DLD1 (cell line): ENCODE measurements around the gene SLIT1.

ENCODE experiments used
- in situ Hi-C: cut with HindIII; loops from 2 replicates; pipeline ENCODE4 v1.10.0; 2017; ENCODE audit warnings: low sequenced_read_pairs

The SLIT1 gene

DNA sequence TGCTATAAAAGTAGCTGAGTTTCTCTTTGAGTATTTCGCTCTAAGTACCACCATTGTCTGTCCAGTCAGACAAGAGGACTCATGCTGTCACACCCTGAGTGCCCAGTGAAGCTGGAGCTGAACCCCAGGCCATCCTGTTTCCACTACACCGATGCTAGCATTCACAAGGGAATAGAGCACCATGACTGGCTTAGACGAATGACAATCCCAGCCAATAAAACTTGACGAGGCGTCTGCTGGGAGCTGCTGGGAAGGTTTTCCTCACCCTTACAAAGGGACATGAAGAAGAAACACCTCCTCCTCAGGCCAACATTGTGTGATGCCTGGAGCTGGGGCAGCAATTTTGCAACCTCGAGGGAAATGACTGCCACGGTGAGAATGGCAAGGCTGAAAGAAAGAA, 17.5 kb upstream of the SLIT1 start:
- in situ Hi-C loops = no loop called here

DNA sequence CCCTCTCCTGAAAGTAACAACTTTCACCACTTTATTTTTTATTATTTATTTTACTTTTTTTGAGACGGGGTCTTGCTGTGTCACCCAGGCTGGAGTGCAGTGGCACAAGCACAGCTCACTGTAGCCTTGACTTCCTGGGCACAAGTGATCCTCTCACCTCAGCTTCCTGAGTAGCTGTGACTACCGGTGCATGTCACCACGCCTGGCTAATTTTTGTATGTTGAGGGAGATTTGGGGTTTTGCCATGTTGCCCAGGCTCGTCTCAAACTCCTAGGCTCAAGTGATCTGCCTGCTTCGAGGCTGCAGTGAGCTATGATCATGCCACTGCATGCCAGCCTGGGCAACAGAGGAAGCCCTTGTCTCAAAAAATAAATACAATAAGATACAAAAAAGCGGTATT, 14.9 kb upstream of the SLIT1 start:
- in situ Hi-C loops = no loop called here

DNA sequence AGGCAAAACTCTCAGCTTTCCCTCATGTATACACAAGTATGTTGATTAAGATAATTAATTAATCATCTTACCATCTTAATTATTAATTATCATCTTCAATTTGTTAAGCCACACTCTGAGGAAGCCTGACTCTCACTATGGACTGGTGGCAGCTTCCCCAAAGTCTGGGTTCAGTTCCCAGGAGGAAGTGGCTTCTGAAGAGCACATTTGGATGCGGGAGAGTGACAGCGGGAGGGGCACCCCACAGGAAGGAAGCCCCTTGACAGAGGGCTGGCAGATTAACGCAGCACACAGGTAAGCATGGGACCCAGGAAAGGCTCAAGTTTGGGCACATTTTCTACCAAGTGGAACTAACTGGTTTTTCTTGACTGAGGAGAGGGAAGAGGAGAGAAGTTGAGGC, 13.4 kb upstream of the SLIT1 start:
- in situ Hi-C loops = no loop called here

DNA sequence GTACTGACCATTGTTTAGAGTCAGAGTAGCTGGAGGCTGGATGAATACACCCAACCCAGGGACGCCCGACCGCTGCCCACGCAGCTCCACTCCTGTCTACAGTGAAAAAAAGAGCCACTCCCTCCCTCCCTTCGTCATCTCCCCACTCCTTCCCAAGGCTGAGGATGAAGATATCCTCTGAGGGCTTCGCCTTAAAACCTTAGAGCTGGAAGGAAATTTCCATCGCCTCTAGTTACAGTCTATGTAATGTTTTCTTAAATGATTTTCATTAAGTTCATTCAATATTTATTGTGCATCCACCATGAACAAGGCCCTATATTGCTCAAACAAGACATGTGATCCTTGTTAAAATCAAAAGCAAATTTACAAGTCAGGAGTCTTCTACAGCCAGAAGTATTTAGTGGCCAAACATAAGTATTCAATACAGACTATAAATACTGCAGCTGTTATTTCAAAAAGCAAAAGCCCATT, 11.3 kb upstream of the SLIT1 start:
- in situ Hi-C loops = no loop called here

DNA sequence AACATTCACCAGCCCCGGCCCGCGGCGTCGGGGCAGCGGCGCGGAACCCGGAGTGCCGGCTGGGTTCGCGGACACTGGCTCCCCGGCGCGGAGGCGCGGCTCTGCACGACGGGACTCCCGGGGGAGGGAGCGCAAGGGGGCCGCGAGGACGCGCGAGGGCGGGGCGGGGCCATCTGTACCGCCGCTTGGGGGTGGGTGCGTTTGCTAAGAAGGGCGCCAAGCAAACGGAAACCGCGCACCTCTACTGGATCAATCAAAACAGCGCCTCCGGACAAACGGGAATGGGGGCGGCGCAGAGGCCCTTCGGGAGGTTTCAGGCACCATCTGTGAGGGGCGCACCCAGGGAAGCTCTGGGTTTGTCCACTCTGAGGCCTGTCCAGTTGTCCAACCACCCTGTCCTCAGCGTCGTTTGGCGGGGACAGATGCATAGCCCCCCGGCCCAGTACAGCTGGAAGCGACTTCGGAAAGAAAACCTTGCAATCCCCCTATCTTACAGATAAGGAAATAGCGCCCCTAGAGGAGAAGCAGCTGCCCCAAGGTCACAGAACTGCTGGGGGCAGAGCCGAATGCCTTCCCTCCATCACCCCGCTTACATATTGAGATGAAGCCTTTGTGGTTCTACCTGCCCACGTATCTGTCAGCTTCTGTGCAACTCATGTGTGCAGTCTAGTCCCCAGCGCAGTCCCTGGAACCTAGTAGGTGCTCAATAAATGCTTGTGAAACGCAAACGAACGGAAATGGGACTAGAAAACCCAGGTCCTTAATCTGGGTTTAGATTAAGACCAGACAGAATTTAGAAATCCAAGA, 10.7 kb upstream of the SLIT1 start:
- in situ Hi-C loops = no loop called here

DNA sequence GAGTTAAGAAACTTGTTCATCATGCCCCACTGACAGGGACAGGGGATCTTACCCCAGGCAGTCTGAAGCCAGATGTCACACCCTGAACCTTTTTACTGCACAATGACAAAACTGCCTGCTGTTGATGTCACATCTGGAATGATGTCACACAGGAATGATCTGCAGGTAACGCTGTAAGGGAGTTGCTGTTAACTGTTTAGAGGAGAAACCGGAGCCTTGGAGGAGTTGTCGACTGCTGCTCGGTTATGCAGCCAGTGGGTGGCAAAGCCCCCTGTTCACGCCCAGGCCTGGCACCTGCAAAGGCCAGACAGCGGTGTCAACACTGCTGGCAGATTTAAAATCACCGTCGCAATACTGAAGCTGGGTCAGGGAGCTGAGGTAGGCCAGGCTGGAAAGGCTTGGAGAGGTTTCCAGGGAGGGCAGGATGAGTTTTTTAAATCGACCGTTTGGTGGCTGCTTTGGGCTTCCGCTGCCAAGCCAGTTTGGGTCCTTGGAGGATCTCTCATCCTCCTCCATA, 10.0 kb upstream of the SLIT1 start:
- in situ Hi-C loops = no loop called here

DNA sequence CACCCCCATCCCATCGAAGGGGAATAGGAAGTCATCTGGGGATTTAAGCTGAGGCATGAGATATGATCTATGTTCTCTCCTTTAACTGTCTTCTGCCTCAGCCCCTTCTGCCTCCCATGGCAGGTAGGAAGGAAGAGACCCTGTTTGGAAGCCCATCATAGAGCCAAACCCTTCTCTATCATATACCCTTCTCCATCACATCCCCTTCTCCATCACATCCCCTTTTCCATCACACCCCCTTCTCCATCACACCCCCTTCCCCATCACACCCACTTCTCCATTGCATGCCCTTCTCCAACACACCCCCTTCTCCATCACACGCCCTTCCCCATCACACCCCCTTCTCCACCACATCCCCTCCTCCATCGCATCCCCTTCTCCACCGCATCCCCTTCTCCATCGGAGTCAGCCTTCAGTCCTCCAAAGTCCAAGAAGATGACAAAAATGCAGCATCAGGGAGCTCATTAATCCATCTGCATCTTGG, 7.2 kb upstream of the SLIT1 start:
- in situ Hi-C loops = no loop called here

DNA sequence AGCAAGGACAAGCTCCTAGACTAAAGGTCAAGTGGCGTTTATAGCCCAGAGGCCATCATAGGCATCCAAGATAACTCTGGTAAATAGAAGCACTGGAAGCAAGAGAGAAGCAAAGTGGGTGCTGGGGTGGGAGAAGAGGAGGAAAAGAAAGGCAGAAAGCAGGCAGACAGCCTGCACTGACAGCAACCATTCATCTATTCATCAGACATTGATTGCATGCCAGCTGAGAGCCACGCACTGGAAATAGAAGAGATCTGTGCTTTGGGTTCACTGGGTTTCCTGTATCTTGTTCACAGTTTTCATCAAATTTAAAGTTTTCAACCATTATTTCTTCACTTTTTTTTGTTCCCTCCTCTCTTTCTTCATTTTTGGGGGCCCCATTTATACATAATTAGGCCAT, 4.7 kb upstream of the SLIT1 start:
- in situ Hi-C loops = no loop called here

DNA sequence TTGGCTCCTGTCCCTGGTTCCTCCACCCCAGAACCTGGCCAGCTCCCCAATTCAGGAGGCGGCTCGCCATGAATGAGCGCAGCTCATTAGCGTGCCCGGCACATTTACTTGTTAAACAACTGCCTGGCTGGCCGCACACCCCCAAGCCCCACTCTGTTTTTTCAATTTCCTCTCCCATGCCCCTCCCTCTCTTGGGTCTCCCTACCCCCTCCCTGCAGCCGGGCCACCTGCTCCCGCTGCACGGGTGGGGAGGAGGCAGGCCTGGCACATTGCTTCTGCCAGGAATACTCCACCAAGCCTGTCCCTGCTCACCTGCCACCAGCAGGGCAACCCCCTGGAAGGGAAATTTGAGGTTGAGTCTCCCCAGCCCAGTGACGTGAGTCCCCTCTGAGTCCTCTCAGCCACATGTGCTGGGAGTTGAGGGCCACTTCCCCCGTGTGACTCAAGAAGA, 2.5 kb upstream of the SLIT1 start:
- in situ Hi-C loops = no loop called here

DNA sequence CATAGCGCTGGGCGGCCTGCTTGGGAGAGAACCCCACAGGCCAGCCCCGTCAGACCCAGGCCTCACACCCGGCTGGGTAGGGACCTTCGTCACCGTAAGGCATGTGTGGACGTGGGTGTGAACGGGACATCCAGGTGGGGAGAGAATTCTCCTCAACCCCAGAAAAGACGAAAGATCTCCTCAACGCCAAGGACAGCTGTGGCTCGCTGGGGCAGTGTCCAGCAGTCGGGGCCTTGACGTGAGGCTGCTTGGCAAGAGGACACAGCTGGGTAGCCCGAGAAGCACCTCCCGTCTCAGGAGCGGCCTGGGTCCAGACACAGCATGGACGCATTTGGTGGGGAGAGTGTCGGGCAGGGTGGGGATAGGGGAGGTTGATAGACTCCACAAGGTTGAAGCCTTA, 1.2 kb upstream of the SLIT1 start:
- in situ Hi-C loops = no loop called here

DNA sequence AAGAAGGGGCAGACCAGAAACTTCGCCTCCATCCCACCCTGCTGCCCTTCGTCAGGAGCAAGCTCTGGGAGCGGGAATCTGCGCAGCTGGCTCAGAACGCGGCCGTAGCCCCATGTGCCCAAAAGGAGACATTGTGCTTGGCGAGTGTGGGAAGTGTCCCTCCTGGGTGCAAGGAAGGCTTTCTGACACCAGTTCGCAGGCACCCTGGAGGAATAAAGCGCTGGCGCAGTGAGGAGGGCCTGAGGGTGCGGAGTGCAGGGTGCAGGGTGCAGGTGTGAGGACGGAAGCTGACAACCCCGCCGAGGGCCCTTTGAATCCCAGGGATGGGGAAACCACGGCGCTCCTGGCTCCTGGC, 811 bp downstream of the SLIT1 start:
- in situ Hi-C loops = no loop called here

DNA sequence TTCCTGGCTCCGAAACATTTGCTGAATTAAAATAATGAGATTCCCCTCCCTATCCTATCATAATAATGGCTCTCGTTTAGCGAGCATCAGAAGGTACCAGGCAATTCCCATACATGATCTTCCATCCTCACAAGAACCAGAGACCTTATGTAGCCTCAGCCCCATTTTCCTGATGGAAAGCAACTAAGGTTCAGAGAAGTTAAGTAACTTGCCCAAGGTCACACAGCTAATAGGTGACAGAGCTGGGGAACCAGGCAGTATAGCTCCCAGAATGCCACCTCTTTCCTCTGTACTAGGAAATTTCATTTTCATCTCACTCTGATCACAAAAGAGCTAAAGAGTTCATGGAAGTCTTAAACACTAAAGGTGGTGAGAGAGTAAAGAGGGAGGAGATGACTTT, 2.4 kb downstream of the SLIT1 start:
- in situ Hi-C loops = no loop called here

DNA sequence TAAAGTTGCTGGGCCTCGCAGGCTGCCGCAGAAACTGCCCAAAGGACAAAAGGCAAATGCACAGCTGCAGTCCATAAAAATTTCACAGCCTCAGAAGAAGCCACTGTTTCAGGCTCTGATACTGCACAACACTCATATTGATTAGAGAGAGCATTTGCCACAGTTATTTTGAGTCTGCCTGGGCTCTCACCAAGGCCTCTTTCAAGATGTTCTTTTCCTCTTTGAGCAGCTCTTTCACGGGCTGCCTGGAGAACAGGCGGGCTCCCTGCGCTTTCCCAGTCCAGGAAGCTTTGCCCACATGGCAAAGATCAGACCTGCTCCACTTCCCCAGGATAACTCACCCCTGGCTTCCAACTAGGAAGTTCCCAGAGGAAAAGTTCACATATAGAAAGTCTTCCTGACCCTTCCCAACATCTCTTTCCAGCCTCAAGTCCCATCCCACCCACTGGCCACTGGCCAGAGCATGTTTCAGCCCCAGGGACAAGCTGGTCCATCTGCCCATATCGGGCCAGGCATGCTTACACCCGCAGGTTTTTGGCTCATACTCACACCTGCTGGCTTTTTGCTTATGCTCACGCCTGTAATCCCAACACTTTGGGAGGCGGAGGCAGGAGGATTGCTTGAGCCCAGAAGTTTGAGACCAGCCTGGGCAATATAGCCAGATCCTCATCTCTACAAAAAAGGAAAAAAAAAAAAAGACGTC, 3.3 kb downstream of the SLIT1 start:
- in situ Hi-C loops = no loop called here

DNA sequence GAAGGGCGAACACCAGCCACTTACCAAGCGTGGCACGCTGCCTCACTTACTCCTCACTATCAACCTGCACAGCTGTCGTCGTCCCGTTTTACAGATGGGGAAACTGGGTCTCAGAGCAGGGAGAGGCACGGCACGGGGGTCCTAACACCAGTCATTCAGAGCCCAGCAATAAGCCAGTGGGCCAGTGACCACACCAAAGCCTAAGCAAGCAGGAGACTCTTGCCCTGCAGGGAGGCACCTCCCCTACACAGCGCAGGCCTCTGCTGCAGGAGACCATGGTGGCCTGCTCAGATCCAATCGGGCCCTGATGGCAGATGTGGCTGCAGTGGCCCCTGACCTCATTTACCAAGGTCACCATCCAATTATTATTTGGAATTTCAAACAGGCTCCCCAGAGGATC, 4.8 kb downstream of the SLIT1 start:
- in situ Hi-C loops = no loop called here

DNA sequence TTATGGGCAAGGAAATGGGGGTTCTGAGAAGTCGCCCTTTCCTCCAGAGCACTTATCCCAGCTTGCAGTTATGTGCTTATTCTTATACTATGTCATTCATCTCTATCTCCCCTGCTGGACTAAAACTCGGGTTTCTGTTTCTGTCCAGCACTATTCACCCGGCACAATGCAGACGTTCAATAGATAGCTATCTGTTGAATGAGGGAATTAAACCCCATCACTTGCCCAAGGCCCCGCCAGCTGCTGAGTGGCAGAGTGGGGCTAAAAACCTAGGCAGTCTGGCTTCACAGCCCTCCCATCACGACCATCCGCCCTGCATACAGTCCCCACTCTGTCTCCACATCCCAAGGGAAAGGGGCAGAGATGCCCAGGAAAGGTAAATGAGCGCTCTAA, 5.4 kb downstream of the SLIT1 start:
- in situ Hi-C loops = no loop called here

DNA sequence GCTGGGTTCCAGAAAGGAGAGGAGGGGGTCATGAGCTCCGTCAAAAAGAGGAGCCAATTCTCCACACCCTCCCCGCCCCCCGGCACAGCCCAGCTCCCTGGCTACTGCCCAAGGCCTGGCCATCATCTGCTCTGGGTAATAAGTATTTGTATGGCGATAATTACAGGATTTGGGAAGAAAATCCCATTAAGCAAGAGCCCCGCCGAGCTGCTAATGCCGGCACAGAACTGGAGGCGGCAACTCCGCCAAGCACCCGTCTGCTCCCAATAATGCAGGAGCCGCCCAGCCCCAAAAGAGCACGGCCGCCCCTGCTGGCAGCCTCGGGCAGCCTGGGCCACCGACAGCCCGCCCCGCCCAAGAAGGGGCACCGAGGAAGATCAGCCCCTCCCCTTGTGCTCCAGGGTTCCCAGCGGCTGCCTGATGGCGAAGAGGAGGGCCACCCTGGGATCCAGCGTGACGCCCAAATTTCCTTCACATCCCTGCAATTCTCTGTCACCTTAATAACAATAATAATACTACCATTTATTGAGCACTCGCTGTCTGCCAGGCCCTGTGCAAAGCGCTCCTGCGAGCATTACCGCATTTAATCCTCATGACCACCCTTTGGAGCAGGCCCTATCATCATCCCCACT, 5.9 kb downstream of the SLIT1 start:
- in situ Hi-C loops = no loop called here

DNA sequence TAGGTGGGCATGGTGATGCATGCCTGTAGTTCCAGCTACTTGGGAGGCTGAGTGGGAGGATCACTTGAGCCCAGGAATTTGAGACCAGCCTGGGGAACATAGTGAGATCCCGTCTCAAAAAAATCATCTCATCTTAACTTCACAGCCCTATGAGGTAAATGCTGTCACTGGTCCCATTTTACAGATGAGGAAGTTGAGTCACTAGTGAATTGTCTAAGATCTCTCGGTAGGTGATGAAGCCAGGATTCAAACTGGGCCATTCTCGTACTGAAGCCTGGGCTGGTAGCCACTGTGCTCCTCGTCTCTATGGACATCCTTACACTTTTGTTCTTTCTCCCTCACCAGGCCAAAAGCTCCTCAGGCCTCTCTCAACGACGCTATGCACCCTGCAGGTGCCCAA, 6.4 kb downstream of the SLIT1 start:
- in situ Hi-C loops = no loop called here

DNA sequence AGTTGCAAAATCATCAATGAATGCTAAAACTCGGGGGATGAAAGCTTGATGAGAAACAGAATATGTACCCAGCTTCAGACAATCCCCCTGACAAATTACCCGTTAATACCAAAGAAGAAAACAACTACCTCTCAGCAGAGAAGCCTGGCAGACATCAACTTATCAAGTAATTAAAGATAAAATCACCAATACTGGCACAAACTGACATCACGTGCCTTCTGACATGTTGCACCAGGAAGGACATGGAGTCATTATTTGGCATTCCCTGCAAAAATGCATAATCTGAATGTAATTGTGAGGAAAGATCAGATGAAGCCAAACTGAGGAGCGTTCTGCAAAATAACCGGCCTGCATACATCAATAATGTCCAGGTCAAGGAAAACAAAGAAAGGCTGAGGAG, 7.7 kb downstream of the SLIT1 start:
- in situ Hi-C loops = no loop called here

DNA sequence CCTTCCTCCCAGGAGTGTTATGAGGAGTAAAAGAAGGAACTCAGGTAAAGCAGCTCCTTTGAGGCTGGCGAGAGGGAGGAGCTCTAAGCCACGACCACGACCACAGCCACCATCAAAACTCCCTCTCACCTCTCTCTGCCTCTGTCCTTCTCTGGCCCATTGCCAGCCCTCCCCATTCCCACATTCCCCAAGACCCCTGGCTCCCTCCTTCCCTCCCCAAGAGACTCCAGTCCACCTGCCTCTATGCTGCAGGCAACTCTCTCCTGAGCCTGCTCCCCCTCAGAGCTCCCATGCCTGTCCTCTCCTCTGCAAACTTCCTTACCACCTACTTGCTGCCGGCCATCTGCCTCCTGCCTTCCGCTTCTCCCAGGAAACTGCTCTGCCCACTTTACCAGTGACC, 9.5 kb downstream of the SLIT1 start:
- in situ Hi-C loops = no loop called here

DNA sequence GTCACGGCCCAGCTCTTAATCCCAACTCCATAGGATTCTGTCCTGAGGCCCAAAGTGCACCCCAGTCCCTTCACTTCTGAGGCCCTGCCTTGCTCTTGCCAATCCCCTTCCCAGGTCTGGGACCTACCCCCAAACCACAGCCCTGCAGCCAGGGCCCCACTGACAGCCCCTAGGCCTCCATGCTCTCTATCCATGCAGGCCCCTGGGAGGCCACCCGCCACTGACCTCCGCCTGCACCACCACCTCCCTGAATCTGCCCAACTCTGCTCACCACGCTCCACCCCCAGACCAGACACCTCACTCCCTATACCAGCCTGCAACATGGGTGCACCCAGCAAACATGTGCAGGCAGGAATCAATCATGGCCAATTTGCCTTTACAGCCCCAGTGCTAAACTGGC, 10.2 kb downstream of the SLIT1 start:
- in situ Hi-C loops = no loop called here

DNA sequence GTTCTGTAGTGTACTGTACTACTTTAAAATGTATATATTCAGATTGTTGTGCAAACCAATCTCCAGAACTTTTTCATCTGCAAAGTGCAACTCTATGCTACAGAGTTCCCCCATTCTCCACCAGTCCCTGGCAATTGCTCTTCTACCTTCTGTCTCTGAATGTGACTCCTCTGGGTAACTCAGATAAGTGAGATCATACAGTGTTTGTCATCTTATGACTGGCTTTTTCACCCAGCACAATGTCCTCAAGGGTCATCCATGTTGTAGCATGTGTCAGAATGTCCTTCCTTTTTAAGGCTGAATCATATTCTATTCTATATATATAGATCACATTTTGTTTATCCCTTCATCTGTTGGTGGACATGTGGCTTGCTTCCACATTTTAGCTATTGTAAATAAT, 10.8 kb downstream of the SLIT1 start:
- in situ Hi-C loops = no loop called here
